NOMO-1 treated with DMSO at 0.1 percent for 48 hours (cell line): ENCODE data around the gene ARPIN.
"Not testable (repeated sequence)": the region's sequence is repeated elsewhere in the genome, so short reads cannot be mapped to it uniquely, and the experiment has no call there.

Experiments
- DNase-seq: peaks from one replicate; lab custom pipeline; 2025; ENCODE audit not compliant: unreplicated experiment; lab: John Stamatoyannopoulos, UW

The ARPIN gene

DNA sequence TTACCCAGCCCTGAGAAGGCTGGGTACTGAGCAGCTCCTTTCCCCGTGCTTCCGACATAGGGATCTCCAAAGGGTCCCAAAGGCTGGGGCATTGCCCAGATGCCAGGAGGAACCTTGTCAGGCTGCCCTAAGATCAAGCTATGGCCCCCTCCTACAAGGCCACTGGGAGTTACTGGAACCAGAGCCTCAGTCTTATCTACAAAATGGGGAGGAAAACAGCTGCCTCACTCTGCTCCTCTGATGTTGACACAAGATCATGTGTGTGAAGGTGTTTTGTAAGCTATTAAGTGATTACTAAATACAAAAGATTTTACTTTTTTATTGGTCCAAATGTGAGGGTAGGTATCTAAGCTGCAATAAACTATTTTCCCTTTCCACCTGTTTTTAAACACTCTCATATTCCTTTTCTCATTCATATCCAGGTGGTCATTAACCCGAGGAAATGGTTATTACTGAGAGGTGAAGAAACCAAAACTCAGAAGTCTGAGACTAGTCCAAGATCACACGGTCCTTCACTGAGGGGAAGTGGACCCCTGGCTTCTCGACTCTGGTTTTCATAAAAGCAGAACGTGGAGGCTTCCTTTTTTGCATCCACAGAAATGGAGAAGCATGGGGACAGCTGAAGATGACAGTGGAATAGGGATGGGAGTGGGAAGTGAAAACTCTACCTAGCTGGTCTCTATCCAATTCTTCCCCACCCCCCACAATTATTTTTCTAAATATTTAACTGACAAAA lies 1.7 kb downstream of the ARPIN start:
- DNase-seq, result peak; percentile 50

GRCh38 chr15:89909611-89910010 lies 3.1 kb downstream of the ARPIN start:
- no peak for DNase-seq

GRCh38 chr15:89908226-89908625 lies 4.5 kb downstream of the ARPIN start:
- DNase-seq, result no peak

GRCh38 chr15:89907289-89907688 lies 5.5 kb downstream of the ARPIN start:
- DNase-seq, result no peak

DNA sequence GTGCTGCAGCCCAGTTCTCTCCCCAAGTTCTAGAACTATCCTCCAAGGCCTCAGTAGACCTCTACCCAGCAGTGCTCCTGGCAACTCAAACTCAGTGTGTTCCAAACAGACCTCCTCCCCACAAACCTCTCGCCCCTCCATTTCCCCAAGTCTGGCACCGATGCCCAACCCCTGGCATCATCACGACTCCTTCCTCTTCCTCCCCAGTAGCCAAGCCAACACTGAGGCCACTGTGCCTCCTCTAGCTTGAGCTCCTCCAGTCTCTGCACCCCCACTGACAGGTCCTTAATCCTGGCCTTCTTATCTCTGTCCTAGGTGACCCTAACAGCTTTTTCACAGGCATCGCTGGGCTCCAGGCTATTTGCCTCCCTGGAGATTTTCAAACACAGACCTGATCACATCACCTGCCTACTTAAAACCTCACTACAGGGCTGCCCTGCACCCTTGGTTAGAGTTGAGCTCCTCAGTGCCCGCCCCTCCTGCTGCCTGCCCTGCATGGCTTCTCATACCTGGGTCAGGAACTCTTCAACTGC lies 6.8 kb downstream of the ARPIN start:
- no peak for DNase-seq

GRCh38 chr15:89904519-89904918 lies 8.2 kb downstream of the ARPIN start:
- DNase-seq, result no peak

DNA sequence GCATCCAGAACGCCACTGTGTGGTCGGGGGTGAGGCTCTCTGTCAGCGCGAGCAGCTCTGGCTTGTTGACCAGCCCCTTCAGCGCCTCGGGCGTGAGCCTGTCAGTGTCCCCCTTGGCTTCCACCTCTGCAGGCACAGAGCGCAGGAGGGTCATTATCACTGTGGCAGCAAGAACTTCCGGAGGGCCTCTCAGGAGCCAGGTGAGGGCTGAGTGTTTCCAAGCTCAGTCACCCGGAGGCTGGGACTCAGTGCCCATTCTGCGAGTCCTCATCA lies 9.0 kb downstream of the ARPIN start:
- no peak for DNase-seq

DNA sequence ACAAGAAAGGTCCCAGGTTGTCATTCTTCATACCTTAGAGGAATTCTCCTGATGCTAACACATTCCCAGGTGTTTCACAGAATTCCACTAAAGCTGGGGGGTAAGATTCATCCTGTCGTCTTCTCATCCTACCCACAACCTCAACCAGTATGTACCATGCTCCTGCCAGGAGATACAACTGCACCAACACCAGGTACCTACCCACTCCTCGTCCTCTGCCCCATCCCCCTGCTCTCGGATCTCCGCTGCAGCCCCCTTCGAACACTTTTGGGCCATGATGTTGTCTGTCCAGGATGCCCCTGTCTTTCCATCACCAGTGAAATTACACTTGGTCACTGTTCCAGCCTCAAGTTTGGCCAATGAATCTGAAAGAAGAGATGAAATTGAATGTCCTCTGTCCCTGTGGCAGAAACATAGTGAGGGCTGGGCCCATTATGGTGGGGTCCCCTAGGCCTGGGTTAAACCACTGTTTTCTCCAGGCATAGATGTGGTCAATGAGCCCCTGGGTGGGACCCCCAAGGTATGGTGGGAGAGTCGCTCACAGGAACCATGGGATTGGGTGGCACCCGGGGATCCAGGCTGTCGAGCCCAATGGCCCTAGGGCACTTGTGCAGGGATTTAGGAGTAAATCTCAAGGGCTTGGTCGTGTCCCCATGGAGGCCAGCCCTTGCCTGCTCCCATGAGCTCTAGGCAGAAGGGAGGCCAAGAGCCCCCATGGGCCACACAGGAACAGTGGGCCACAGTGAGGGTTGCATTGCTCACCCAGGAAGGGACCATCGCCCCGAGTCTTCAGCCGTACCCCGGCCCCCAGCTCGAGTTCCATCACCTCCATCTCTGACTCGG lies 9.5 kb downstream of the ARPIN start:
- DNase-seq, result no peak

DNA sequence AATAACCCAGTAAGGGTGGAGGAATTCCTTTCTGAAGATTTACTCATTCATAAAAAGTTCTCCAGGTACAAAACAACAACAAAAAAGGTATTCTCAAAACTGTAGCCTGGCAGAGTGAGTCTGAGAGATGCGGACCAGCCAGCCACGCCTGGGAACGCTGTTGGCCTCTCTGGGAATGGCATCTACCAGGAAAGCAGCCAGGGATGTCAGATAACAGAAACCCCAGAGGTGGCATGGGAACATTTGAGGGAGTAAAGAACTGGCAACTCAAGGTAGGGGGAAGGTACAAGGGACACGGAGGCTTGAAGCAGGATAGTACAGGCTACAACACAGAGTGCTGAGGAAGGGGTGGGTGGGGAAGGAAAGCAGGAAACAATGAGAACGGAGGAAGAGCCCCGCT lies 11.9 kb downstream of the ARPIN start:
- no peak for DNase-seq

DNA sequence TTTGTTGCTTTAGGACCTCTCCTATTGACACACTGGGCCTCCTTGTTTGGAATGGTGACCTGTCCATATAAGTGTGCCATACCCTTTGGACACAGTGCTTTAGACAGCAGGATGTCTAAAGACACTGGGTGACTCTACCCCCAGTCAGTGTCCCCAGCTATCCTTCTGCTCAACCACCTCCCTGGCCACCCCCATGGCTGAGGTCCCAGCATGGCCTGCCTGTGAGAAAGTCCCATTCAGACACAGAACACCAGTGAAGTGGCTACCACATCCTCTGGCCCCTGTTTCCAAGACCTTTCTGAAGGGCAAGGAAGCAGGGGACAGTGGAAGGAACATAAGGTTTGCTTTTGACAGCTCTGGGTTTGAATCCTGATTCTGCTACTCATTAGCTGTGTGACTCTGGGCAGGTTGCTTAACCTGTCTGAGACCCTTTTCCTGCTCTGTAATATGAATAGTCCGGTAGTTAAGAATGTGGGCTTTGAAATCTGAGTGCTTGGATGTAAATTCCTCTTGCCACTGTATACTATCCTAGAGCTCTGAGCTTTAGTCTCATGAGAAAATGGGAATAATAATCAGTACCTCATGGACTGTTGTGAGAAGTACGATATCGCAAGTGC lies 12.7 kb downstream of the ARPIN start:
- DNase-seq, result no peak

- DNase-seq, result peak; percentile 36
Observed at GRCh38 chr15:89899295-89899945, 13.3 kb downstream of the ARPIN start.

- DNase-seq, result peak; percentile 50
Observed at GRCh38 chr15:89898614-89899294, 14.0 kb downstream of the ARPIN start.

- DNase-seq, result no peak
Observed at GRCh38 chr15:89898146-89898545, 14.6 kb downstream of the ARPIN start.

- peak; percentile 86 for DNase-seq
Observed at GRCh38 chr15:89893696-89894447, 18.9 kb downstream of the ARPIN start, which contains the start of gene AP3S2. Gene AP3S2 (minus strand): TSS chr15:89893994. CDS start chr15:89893949, 45 bp downstream.

- peak; percentile 63 for DNase-seq
Observed at GRCh38 chr15:89893027-89893426, 19.7 kb downstream of the ARPIN start.

DNA sequence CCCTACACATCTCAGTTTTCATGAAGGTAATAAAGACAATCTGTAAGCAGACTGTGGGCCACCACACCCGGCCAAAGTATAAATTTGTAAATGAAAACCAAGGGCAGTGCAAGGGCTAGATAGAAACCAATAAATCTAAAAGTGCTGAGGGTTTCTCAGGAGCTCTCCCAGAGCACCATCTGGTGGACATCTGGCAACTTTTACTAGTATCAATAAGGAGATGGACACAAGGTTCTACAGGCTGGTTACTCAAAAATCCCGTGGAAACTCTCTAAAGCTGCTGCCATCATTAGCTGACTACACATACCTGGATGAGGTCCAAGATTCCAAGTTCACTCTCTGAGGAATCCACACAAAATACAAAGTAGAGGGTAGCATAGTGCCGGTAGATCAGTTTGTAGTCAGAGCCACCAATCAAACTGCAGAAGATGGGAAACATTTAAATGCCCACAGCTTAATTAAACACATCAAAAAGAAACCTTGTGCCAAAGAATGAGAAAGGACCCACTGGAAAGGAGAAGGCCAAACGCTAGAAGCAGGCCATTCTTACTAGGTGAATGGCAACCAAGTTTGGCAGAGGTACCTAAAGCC lies 24.4 kb downstream of the ARPIN start:
- DNase-seq, result peak; percentile 17

- DNase-seq, result no peak
Observed at GRCh38 chr15:89885611-89886010, 27.1 kb downstream of the ARPIN start.

GRCh38 chr15:89885179-89885578 lies 27.6 kb downstream of the ARPIN start:
- not testable (repeated sequence) for DNase-seq

- DNase-seq, result no peak
Observed at GRCh38 chr15:89883518-89883917, 29.2 kb downstream of the ARPIN start.

GRCh38 chr15:89880727-89881126 lies 32.0 kb downstream of the ARPIN start:
- no peak for DNase-seq
